Liver (tissue), 9 donors: ENCODE data around the gene MARCHF2. TPM values are rescaled to one million over a fixed set of nuclear protein-coding genes. Genes with fewer than 3 reads are reported as not detected.

ENCODE experiments used
- DNase-seq: peaks from one replicate; pipeline ENCODE4 v3.0.0-alpha.2; 2017; ENCODE audit warnings: low spot score
- H3K27ac ChIP-seq, 2 donors: one replicate each; pipeline ENCODE4 v1.7.0; 2013; ENCODE audit warnings: inconsistent platforms in 2 of 2, low read length in 2 of 2, control low read depth in 1 of 2, low read depth in 1 of 2, mild to moderate bottlenecking in 1 of 2
- H3K27me3 ChIP-seq, 4 donors: one replicate each; pipeline versions ENCODE4 v1.6.1 to v1.7.0; 2013; ENCODE audit warnings: low read length in 3 of 4, inconsistent platforms in 1 of 4, mild to moderate bottlenecking in 1 of 4, moderate library complexity in 1 of 4; ENCODE audit not compliant: control insufficient read depth in 4 of 4, insufficient read depth in 4 of 4
- H3K36me3 ChIP-seq, 4 donors: one replicate each; pipeline versions ENCODE4 v1.6.1 to v1.7.0; 2013; ENCODE audit warnings: low read length in 3 of 4, mild to moderate bottlenecking in 3 of 4, low read depth in 1 of 4, moderate library complexity in 1 of 4; ENCODE audit not compliant: control insufficient read depth in 4 of 4, insufficient read depth in 3 of 4
- H3K4me1 ChIP-seq, 4 donors: one replicate each; pipeline versions ENCODE4 v1.6.1 to v1.7.0; 2013; ENCODE audit warnings: low read length in 3 of 4, mild to moderate bottlenecking in 3 of 4, moderate library complexity in 1 of 4; ENCODE audit not compliant: control insufficient read depth in 4 of 4, insufficient read depth in 4 of 4
- H3K4me3 ChIP-seq, 3 donors: one replicate each; pipeline versions ENCODE4 v1.6.1 to v1.7.0; 2013; ENCODE audit warnings: low read length in 3 of 3, control low read depth in 1 of 3, low read depth in 1 of 3, mild to moderate bottlenecking in 1 of 3
- H3K9ac ChIP-seq, 2 donors: one replicate each; pipeline ENCODE4 v1.7.0; 2013; ENCODE audit warnings: low read length in 2 of 2, mild to moderate bottlenecking in 2 of 2, moderate library complexity in 2 of 2, control low read depth in 1 of 2, low read depth in 1 of 2
- H3K9me3 ChIP-seq, 4 donors: one replicate each; pipeline versions ENCODE4 v1.6.1 to v1.7.0; 2013; ENCODE audit warnings: low read length in 3 of 4; ENCODE audit not compliant: control insufficient read depth in 4 of 4
- FOXA1 ChIP-seq: IDR thresholded peaks from 2 replicates; pipeline ENCODE4 v1.6.1; 2016; ENCODE audit warnings: antibody characterized with exemption
- HNF4A ChIP-seq, 2 donors: conservative IDR thresholded peaks; 2 replicates each; pipeline ENCODE4 v1.6.1; 2016; ENCODE audit warnings: antibody characterized with exemption in 2 of 2, mild to moderate bottlenecking in 2 of 2
- RAD21 ChIP-seq, 2 donors: IDR thresholded peaks; 2 replicates each; pipeline ENCODE4 v1.6.1; 2016; ENCODE audit warnings: antibody characterized with exemption in 2 of 2, mild to moderate bottlenecking in 2 of 2
- SP1 ChIP-seq: IDR thresholded peaks from 2 replicates; pipeline ENCODE4 v1.6.1; 2018; ENCODE audit warnings: antibody characterized with exemption, mild to moderate bottlenecking
- WGBS: extraction: QIAGEN DNeasy Blood & Tissue Kit; methylation state at CpG from one replicate; pipeline ENCODE4 v1.1.7; 2013; 5-methylcytosine and 5-hydroxymethylcytosine counted together
- polyA plus RNA-seq, 2 donors: library from polyadenylated mRNA; stranded (reverse) in 1 of 2; unstranded in 1 of 2; fragments of 200-250 nt in 1 of 2; fragments of >200 nt in 1 of 2; fragmentation: Nextera tagmentation in 1 of 2; extraction: Ambion mirVana in 1 of 2; gene quantifications; one replicate each; pipeline versions ENCODE4 v1.2.1 to v1.2.3, GENCODE V29; 2013 to 2015
- total RNA-seq, 2 donors: library from RNA; depleted of rRNA; stranded (reverse); fragments of >200 nt; gene quantifications; one replicate each; pipeline ENCODE4 v1.2.3, GENCODE V29; 2014
- TF ChIP-seq, protein P1 (sequence below): IDR thresholded peaks from 2 replicates; pipeline ENCODE4 v1.6.1; 2016; ENCODE audit warnings: antibody characterized with exemption, mild to moderate bottlenecking
- TF ChIP-seq, protein P2 (sequence below): IDR thresholded peaks from 2 replicates; pipeline ENCODE4 v1.6.1; 2016; ENCODE audit warnings: antibody characterized with exemption
- TF ChIP-seq, protein P3 (sequence below): fragments of 150-350 bp; IDR thresholded peaks from 2 replicates; pipeline ENCODE4 v1.5.1; 2017; ENCODE audit warnings: improper control_type of control experiment, low read depth, low read length; ENCODE audit not compliant: missing input control
- donor health status: healthy.
- donor health status: healthy.
- donor health status: healthy.
- donor health status: healthy.
- donor health status: healthy.

Gene MARCHF2, protein sequence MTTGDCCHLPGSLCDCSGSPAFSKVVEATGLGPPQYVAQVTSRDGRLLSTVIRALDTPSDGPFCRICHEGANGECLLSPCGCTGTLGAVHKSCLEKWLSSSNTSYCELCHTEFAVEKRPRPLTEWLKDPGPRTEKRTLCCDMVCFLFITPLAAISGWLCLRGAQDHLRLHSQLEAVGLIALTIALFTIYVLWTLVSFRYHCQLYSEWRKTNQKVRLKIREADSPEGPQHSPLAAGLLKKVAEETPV
- total RNA-seq (10 to 100 TPM; 78.6 to 89.5 TPM), polyA plus RNA-seq (10 to 100 TPM; 21.6 to 39.1 TPM)

DNA sequence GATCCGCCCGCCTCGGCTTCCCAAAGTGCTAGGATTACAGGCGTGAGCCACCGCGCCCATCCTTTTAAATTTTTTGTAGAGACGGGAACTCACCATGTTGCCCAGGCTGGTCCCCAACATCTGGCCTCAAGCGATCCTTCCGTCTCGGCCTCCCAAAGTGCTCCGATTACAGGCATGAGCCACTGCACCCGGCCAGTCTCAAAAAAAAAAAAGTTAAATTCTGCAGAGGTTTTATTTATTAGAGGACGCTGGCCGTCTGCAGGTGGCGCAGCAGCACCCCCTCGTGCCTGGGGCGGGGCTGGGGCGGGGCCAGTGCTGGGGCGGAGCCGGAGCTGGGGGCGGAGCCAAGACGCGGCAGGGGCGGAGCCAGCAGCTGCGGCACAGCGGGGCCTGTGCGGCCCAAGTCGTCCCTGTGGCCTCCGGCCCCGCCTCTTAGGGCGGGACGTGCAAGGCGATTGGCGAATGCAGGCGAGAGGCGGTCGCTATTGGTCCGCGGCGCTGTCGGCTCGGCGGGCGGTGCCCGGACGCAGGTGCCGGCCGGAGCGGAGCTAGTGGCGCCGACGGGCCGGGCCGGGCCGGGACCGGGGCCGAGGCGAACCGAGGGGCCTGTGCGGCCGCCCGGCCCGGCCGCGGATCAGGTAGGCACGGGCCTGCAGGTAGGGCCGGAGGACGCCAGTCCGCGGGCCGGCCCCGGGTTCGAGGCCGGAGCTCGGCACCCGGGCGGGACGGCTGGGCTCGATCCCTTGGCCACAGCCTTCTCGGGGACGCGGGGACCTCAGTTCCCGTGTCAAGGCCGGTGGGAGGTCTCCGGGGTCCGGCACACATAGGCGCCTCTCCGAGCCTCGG, at the start of gene MARCHF2:
Gene MARCHF2 (plus strand): TSS at position 523 of the 846 bp plus-strand sequence. CDS start 8,536 bp downstream, outside the sequence.
- WGBS, result 5% methylated on average over 89 of the region's 89 CpGs

More for the DNA sequence above, at the start of gene MARCHF2:
- H3K36me3 ChIP-seq, result no peaks in the 10 kb centered on the region
- peak; percentile 100 for DNase-seq
- peak; percentile 70 to 72 for TF ChIP-seq RAD21 (IDR thresholded peaks at IDR 0.05)
- peak in 1 of 2 donors; percentile 4 for TF ChIP-seq HNF4A (conservative IDR thresholded peaks at IDR 0.05)
- TF ChIP-seq FOXA1, result no peak
- peak; percentile 74 for TF ChIP-seq SP1
- TF ChIP-seq, protein P1, sequence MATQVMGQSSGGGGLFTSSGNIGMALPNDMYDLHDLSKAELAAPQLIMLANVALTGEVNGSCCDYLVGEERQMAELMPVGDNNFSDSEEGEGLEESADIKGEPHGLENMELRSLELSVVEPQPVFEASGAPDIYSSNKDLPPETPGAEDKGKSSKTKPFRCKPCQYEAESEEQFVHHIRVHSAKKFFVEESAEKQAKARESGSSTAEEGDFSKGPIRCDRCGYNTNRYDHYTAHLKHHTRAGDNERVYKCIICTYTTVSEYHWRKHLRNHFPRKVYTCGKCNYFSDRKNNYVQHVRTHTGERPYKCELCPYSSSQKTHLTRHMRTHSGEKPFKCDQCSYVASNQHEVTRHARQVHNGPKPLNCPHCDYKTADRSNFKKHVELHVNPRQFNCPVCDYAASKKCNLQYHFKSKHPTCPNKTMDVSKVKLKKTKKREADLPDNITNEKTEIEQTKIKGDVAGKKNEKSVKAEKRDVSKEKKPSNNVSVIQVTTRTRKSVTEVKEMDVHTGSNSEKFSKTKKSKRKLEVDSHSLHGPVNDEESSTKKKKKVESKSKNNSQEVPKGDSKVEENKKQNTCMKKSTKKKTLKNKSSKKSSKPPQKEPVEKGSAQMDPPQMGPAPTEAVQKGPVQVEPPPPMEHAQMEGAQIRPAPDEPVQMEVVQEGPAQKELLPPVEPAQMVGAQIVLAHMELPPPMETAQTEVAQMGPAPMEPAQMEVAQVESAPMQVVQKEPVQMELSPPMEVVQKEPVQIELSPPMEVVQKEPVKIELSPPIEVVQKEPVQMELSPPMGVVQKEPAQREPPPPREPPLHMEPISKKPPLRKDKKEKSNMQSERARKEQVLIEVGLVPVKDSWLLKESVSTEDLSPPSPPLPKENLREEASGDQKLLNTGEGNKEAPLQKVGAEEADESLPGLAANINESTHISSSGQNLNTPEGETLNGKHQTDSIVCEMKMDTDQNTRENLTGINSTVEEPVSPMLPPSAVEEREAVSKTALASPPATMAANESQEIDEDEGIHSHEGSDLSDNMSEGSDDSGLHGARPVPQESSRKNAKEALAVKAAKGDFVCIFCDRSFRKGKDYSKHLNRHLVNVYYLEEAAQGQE, result no peak
- TF ChIP-seq, protein P2, sequence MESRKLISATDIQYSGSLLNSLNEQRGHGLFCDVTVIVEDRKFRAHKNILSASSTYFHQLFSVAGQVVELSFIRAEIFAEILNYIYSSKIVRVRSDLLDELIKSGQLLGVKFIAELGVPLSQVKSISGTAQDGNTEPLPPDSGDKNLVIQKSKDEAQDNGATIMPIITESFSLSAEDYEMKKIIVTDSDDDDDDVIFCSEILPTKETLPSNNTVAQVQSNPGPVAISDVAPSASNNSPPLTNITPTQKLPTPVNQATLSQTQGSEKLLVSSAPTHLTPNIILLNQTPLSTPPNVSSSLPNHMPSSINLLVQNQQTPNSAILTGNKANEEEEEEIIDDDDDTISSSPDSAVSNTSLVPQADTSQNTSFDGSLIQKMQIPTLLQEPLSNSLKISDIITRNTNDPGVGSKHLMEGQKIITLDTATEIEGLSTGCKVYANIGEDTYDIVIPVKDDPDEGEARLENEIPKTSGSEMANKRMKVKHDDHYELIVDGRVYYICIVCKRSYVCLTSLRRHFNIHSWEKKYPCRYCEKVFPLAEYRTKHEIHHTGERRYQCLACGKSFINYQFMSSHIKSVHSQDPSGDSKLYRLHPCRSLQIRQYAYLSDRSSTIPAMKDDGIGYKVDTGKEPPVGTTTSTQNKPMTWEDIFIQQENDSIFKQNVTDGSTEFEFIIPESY, result no peak
- TF ChIP-seq, protein P3, sequence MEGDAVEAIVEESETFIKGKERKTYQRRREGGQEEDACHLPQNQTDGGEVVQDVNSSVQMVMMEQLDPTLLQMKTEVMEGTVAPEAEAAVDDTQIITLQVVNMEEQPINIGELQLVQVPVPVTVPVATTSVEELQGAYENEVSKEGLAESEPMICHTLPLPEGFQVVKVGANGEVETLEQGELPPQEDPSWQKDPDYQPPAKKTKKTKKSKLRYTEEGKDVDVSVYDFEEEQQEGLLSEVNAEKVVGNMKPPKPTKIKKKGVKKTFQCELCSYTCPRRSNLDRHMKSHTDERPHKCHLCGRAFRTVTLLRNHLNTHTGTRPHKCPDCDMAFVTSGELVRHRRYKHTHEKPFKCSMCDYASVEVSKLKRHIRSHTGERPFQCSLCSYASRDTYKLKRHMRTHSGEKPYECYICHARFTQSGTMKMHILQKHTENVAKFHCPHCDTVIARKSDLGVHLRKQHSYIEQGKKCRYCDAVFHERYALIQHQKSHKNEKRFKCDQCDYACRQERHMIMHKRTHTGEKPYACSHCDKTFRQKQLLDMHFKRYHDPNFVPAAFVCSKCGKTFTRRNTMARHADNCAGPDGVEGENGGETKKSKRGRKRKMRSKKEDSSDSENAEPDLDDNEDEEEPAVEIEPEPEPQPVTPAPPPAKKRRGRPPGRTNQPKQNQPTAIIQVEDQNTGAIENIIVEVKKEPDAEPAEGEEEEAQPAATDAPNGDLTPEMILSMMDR, result peak; percentile 60
- H3K27ac ChIP-seq, result peak within 1 kb of the TSS; percentile 39 to 47
- H3K27me3 ChIP-seq, result no peaks in the 10 kb centered on the region
- H3K9me3 ChIP-seq, result no peaks in the 10 kb centered on the region
- H3K4me1 ChIP-seq, result peaks cover 0 to 16% (median 8%) of the 10 kb centered on the region in 4 donors
- peak within 1 kb of the TSS; percentile 1 to 69 for H3K9ac ChIP-seq
- H3K4me3 ChIP-seq, result peak within 1 kb of the TSS; percentile 28 to 97 (median 68)
